Measurements from ENCODE around the gene ADD3.

Gene ADD3

GRCh38 chr10:110007701-110008517, at the start of gene ADD3:
TSS of gene ADD3 (plus strand) at chr10:110007984. CDS start at chr10:110100654, 92,670 bp downstream.
- peak; percentile 81 to 85 (median 84) for DNase-seq (ENCODE audit: low read depth in 3 of 3, low spot score in 1 of 3)

GRCh38 chr10:109958059-109958458, 49.7 kb upstream of the ADD3 start:
- no peak for DNase-seq (ENCODE audit: low read depth in 3 of 3, low spot score in 1 of 3)

GRCh38 chr10:109959259-109960145, 48.3 kb upstream of the ADD3 start:
- no peak for DNase-seq (ENCODE audit: low read depth in 3 of 3, low spot score in 1 of 3)

GRCh38 chr10:109960682-109961081, 47.1 kb upstream of the ADD3 start:
- no peak for DNase-seq (ENCODE audit: low read depth in 3 of 3, low spot score in 1 of 3)

GRCh38 chr10:109961174-109962001, 46.4 kb upstream of the ADD3 start:
- no peak for DNase-seq (ENCODE audit: low read depth in 3 of 3, low spot score in 1 of 3)

- DNase-seq (ENCODE audit: low read depth in 3 of 3, low spot score in 1 of 3): no peak
Measured at GRCh38 chr10:109962247-109962646, 45.5 kb upstream of the ADD3 start.

- no peak for DNase-seq (ENCODE audit: low read depth in 3 of 3, low spot score in 1 of 3)
Measured at GRCh38 chr10:109963439-109963838, 44.3 kb upstream of the ADD3 start.

- DNase-seq (ENCODE audit: low read depth in 3 of 3, low spot score in 1 of 3): no peak
Measured at GRCh38 chr10:109964318-109964717, 43.5 kb upstream of the ADD3 start.

- DNase-seq (ENCODE audit: low read depth in 3 of 3, low spot score in 1 of 3): no peak
Measured at GRCh38 chr10:109966961-109967738, 40.6 kb upstream of the ADD3 start.

- no peak for DNase-seq (ENCODE audit: low read depth in 3 of 3, low spot score in 1 of 3)
Measured at GRCh38 chr10:109967739-109968088, 40.1 kb upstream of the ADD3 start.

GRCh38 chr10:109968953-109969759, 38.6 kb upstream of the ADD3 start:
- DNase-seq (ENCODE audit: low read depth in 3 of 3, low spot score in 1 of 3): no peak

- no peak for DNase-seq (ENCODE audit: low read depth in 3 of 3, low spot score in 1 of 3)
Measured at GRCh38 chr10:109969760-109970346, 37.9 kb upstream of the ADD3 start.

- DNase-seq (ENCODE audit: low read depth in 3 of 3, low spot score in 1 of 3): no peak
Measured at GRCh38 chr10:109971634-109972033, 36.1 kb upstream of the ADD3 start.

- no peak for DNase-seq (ENCODE audit: low read depth in 3 of 3, low spot score in 1 of 3)
Measured at GRCh38 chr10:109972372-109973001, 35.3 kb upstream of the ADD3 start.

- DNase-seq (ENCODE audit: low read depth in 3 of 3, low spot score in 1 of 3): no peak
Measured at GRCh38 chr10:109973326-109973829, 34.4 kb upstream of the ADD3 start.

GRCh38 chr10:109974504-109975191, 33.1 kb upstream of the ADD3 start:
- DNase-seq (ENCODE audit: low read depth in 3 of 3, low spot score in 1 of 3): no peak

GRCh38 chr10:109975244-109976190, 32.3 kb upstream of the ADD3 start:
- no peak for DNase-seq (ENCODE audit: low read depth in 3 of 3, low spot score in 1 of 3)
